GM12878 (cell line): ENCODE results near the gene HM13. TPM values are rescaled to one million over a fixed set of nuclear protein-coding genes. Genes with fewer than 3 reads are reported as not detected.

Experiments
- ATAC-seq: fragments of 200-7000 bp; cut with Tn5 transposase; 3 replicates; pipeline ENCODE4 v1.9.1; 2020; ENCODE audit warnings: mild to moderate bottlenecking, moderate library complexity
- BruUV-seq: library from RNA; stranded (reverse); fragments of 400-500 nt; replicated peaks from 2 replicates; lab custom pipeline; 2021; lab: Mats Ljungman, UMichigan
- CTCF ChIA-PET: fragments of 300-600 bp; sonication (Branson Sonifier 250); formaldehyde crosslinking; extraction: SDS; loops from one replicate; lab custom pipeline; 2021; ENCODE audit warnings: inconsistent platforms; lab: Yijun Ruan, JAX
- POLR2A ChIA-PET: fragments of 350-600 bp; formaldehyde crosslinking; extraction: SDS; loops from one replicate; lab custom pipeline; 2021; ENCODE audit warnings: inconsistent platforms; lab: Charles Lee
- RAD21 ChIA-PET: fragments of 300-600 bp; sonication (Branson Sonifier 250); formaldehyde crosslinking; loops from one replicate; lab custom pipeline; 2023; ENCODE audit warnings: antibody characterized with exemption; ENCODE audit not compliant: unreplicated experiment; lab: Charles Lee
- SMC1A ChIA-PET: fragments of 300-600 bp; sonication (Branson Sonifier 250); formaldehyde crosslinking; loops from one replicate; lab custom pipeline; 2023; ENCODE audit not compliant: unreplicated experiment, uncharacterized antibody; lab: Charles Lee
- DNase-seq: peaks from one replicate; pipeline ENCODE4 v3.0.0-alpha.2; 2011; ENCODE audit warnings: low read depth, low spot score
- FAIRE-seq: peaks from 3 replicates; lab custom pipeline; 2011; peaks lifted over from hg19 to GRCh38; lab: Jason Lieb, UNC
- H2AFZ ChIP-seq: 2 replicates; pipeline ENCODE4 v1.6.0; 2011; ENCODE audit warnings: low read depth, low read length, control low read depth; ENCODE audit not compliant: control insufficient read depth
- H3K27ac ChIP-seq: 2 replicates; pipeline ENCODE4 v1.5.1; 2011; ENCODE audit warnings: control low read depth; ENCODE audit not compliant: control insufficient read depth, insufficient read depth
- H3K27me3 ChIP-seq, 2 experiments: replicated peaks in 1 of 2; 2 replicates each; pipeline versions ENCODE4 v1.6.0 to v1.6.1; 2011; ENCODE audit warnings: low read length in 1 of 2; ENCODE audit not compliant: control insufficient read depth in 2 of 2, insufficient read depth in 2 of 2
- H3K36me3 ChIP-seq, 2 experiments: 2 replicates each; pipeline ENCODE4 v1.5.1; 2011; ENCODE audit warnings: low read length in 1 of 2; ENCODE audit not compliant: control insufficient read depth in 2 of 2, insufficient read depth in 2 of 2
- H3K4me1 ChIP-seq: 2 replicates; pipeline ENCODE4 v1.6.1; 2011; ENCODE audit warnings: mild to moderate bottlenecking, low read length, moderate library complexity, mixed read lengths; ENCODE audit not compliant: control insufficient read depth, insufficient read depth
- H3K4me2 ChIP-seq: 2 replicates; pipeline ENCODE4 v1.6.0; 2011; ENCODE audit warnings: control low read depth; ENCODE audit not compliant: control insufficient read depth, insufficient read depth
- H3K4me3 ChIP-seq: fragments of 200-600 bp; sonication (generic); 2 replicates; pipeline ENCODE4 v1.5.1; 2016
- H3K79me2 ChIP-seq: 2 replicates; pipeline ENCODE4 v1.6.0; 2011; ENCODE audit warnings: low read length; ENCODE audit not compliant: control insufficient read depth, insufficient read depth
- H3K9ac ChIP-seq: 2 replicates; pipeline ENCODE4 v1.8.0; 2011; ENCODE audit warnings: low read length, control low read depth, mixed read lengths; ENCODE audit not compliant: control insufficient read depth, insufficient read depth
- H3K9me3 ChIP-seq: replicated peaks from 3 replicates; pipeline ENCODE4 v1.5.1; 2011; ENCODE audit warnings: mild to moderate bottlenecking, low read length; ENCODE audit not compliant: control insufficient read depth, insufficient read depth
- H4K20me1 ChIP-seq: 2 replicates; pipeline ENCODE4 v1.6.0; 2011; ENCODE audit not compliant: control insufficient read depth, insufficient read depth
- EED ChIP-seq: sonication (generic); IDR thresholded peaks from 2 replicates; pipeline ENCODE4 v1.6.1; 2016; ENCODE audit warnings: antibody characterized with exemption, low read depth
- IRF5 ChIP-seq: fragments of 450-650 bp; IDR thresholded peaks from 2 replicates; pipeline ENCODE4 v1.6.1; 2017; ENCODE audit warnings: borderline replicate concordance
- KLF5 ChIP-seq: fragments of 450-650 bp; IDR thresholded peaks from 2 replicates; pipeline ENCODE4 v1.6.1; 2014; ENCODE audit warnings: mild to moderate bottlenecking; ENCODE audit not compliant: partially characterized antibody
- MEF2A ChIP-seq: IDR thresholded peaks from 2 replicates; pipeline ENCODE4 v1.6.1; 2011; ENCODE audit warnings: low read depth, mild to moderate bottlenecking, low read length, moderate library complexity; ENCODE audit not compliant: insufficient read depth
- RAD21 ChIP-seq: IDR thresholded peaks from 2 replicates; pipeline ENCODE4 v1.6.1; 2011; ENCODE audit warnings: mild to moderate bottlenecking, low read depth, low read length, moderate library complexity; ENCODE audit not compliant: insufficient read depth
- WGBS: methylation state at CpG from one replicate; pipeline ENCODE4 v1.1.6; 2016; ENCODE audit warnings: low lambda C conversion rate; ENCODE audit not compliant: insufficient replicate concordance, insufficient coverage; ENCODE audit errors: missing lambda C conversion rate; 5-methylcytosine and 5-hydroxymethylcytosine counted together
- in situ Hi-C: fragments of 300-500 bp; cut with MboI; formaldehyde crosslinking; loops from 9 replicates; pipeline ENCODE4 v1.14.3; 2018; ENCODE audit warnings: mixed read lengths
- intact Hi-C: fragments of 100-400 bp; cut with micrococcal nuclease; formaldehyde crosslinking; loops from one replicate; pipeline ENCODE4 v1.14.2; 2022; ENCODE audit not compliant: unreplicated experiment
- polyA plus RNA-seq, 11 experiments: library from polyadenylated mRNA; depleted of rRNA in 4 of 11; unstranded in 6 of 11; stranded (reverse) in 5 of 11; fragments of >200 nt; fragmentation: Nextera tagmentation in 4 of 11; fragmentation: Illumina TruSeq in 1 of 11; extraction: Ambion mirVana in 4 of 11; extraction: Trizol in 1 of 11; gene quantifications; 1 replicate in 1 of 11; 2 replicates in 10 of 11; pipeline versions ENCODE4 v1.2.1 to v1.2.3, GENCODE V29; 2011 to 2016; ENCODE audit warnings: inconsistent platforms in 2 of 11, missing spikeins in 2 of 11, low read depth in 1 of 11
- total RNA-seq, 4 experiments: library from RNA; depleted of rRNA in 3 of 4; stranded (reverse); fragments of >200 nt in 3 of 4; fragmentation: Illumina TruSeq in 1 of 4; extraction: Trizol in 1 of 4; gene quantifications; 2 replicates each; pipeline versions ENCODE4 v1.2.1 to v1.2.3, GENCODE V29; 2013 to 2021

The HM13 gene
- total and polyA plus RNA-seq, 10 of the 15 experiments (the other 5 are each of a cell fraction or from before 2014, with no cell fraction given) = 4.8 to 185 (median 81.7) TPM

GRCh38 chr20:31605902-31606803, 91.9 kb downstream of the HM13 start (continued):
- no peak for TF ChIP-seq RAD21
- TF ChIP-seq, all 136 proteins: peak for 0

GRCh38 chr20:31606804-31607639, 92.8 kb downstream of the HM13 start:
- Histone ChIP-seq H3K36me3 (no peaks in the 10 kb centered on the region), H2AFZ (no peak overlapping the region), H3K27ac (no peak overlapping the region), H3K9me3 (no peaks in the 10 kb centered on the region; the same call in 2 of the 3 replicates)
- intact Hi-C loops = no loop called here
- RAD21 ChIA-PET = interaction anchor here (0.6 kb wide), 1 partner anchor 50 kb away, joined by 3 read pairs; no protein-coding TSS in a partner anchor
- CTCF ChIA-PET = interaction anchor here (18.6 kb wide), 1 partner anchor 43 kb away, joined by 958 read pairs; no protein-coding TSS in a partner anchor
- POLR2A ChIA-PET = interaction anchor here (0.5 kb wide), 1 partner anchor 93 kb away, joined by 3 read pairs; the partner anchor contains the start of gene HM13
- BruUV-seq = no TSS peak
- no peak for FAIRE-seq
- TF ChIP-seq KLF5 (no peak), EED (no peak), MEF2A (no peak), IRF5 (no peak)
- TF ChIP-seq, all 136 proteins: peak for 0
- DNase-seq = no peak
- Histone ChIP-seq H3K4me2 (no peak overlapping the region), H4K20me1 (no peaks in the 10 kb centered on the region), H3K79me2 (no peaks in the 10 kb centered on the region), H3K27me3 (peaks cover 10 to 18% of the 10 kb centered on the region in 2 experiments), H3K4me3 (no peak overlapping the region), H3K4me1 (peaks cover 21% of the 10 kb centered on the region), H3K9ac (no peak overlapping the region)
- in situ Hi-C loops = loop anchor here (5.0 kb wide), 1 partner anchor 35 kb away; no protein-coding TSS in a partner anchor
- ATAC-seq = no peak
- SMC1A ChIA-PET = interaction anchor here (0.7 kb wide), 1 partner anchor 44 kb away, joined by 3 read pairs; no protein-coding TSS in a partner anchor
- WGBS = 57% methylated on average over 8 of the region's 8 CpGs
